ENCODE results near the gene OCA2.

DNA sequence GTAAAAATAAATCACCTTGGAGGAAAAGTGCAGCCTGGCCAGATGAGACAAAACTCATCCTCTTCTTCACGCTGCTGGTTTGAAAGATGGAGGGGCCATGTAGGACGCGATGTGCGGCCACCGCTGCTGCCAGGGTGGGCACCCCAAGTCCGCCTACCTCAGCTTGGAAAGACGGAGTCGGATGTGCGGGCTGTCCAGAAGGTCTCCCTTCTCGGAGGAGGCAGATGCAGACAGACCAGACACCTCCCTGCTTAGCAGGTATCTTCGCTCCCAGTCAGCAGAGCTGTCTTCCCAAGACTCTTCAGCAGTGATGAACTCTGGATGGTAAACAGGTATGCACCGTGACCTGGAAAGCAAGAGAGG, 71.4 kb downstream of the OCA2 start:
- TF ChIP-seq, protein P1, sequence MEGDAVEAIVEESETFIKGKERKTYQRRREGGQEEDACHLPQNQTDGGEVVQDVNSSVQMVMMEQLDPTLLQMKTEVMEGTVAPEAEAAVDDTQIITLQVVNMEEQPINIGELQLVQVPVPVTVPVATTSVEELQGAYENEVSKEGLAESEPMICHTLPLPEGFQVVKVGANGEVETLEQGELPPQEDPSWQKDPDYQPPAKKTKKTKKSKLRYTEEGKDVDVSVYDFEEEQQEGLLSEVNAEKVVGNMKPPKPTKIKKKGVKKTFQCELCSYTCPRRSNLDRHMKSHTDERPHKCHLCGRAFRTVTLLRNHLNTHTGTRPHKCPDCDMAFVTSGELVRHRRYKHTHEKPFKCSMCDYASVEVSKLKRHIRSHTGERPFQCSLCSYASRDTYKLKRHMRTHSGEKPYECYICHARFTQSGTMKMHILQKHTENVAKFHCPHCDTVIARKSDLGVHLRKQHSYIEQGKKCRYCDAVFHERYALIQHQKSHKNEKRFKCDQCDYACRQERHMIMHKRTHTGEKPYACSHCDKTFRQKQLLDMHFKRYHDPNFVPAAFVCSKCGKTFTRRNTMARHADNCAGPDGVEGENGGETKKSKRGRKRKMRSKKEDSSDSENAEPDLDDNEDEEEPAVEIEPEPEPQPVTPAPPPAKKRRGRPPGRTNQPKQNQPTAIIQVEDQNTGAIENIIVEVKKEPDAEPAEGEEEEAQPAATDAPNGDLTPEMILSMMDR (IDR thresholded peaks at IDR 0.05; ENCODE audit: low read length): no peak
- no peak for TF ChIP-seq EZH2 (IDR thresholded peaks at IDR 0.05; ENCODE audit: borderline replicate concordance, low read length)
